PC-9 (cell line): Measurements from ENCODE around the gene GALNT2. TPM values are rescaled to one million over a fixed set of nuclear protein-coding genes. Genes with fewer than 3 reads are reported as not detected.

Source experiments
- BruUV-seq: library from RNA; stranded (reverse); fragments of 400-500 nt; replicated peaks from 2 replicates; lab custom pipeline; 2021; lab: Mats Ljungman, UMichigan
- CTCF ChIA-PET: fragments of 300-600 bp; sonication (Branson Sonifier 250); formaldehyde crosslinking; loops from one replicate; lab custom pipeline; 2022; ENCODE audit warnings: antibody characterized with exemption; lab: Charles Lee
- POLR2A ChIA-PET: fragments of 300-600 bp; sonication (Branson Sonifier 250); formaldehyde crosslinking; loops from one replicate; lab custom pipeline; 2022; ENCODE audit warnings: antibody characterized with exemption; ENCODE audit not compliant: unreplicated experiment; lab: Charles Lee
- DNase-seq, 2 experiments: peaks; one replicate each; pipeline versions ENCODE4 v3.0.0 to v3.0.0-alpha.2; 2015 to 2022; ENCODE audit warnings: mixed read lengths in 1 of 2
- H2AFZ ChIP-seq: fragments of 200-600 bp; sonication (generic); 2 replicates; pipeline ENCODE4 v1.8.1; 2017; ENCODE audit warnings: antibody characterized with exemption
- H3F3A ChIP-seq: fragments of 200-600 bp; sonication (generic); 2 replicates; pipeline ENCODE4 v1.8.1; 2017; ENCODE audit warnings: antibody characterized with exemption, mild to moderate bottlenecking, low read depth; ENCODE audit not compliant: insufficient read depth
- H3K27ac ChIP-seq: fragments of 200-600 bp; sonication (generic); 2 replicates; pipeline ENCODE4 v1.6.1; 2016; ENCODE audit warnings: mixed run types
- H3K27me3 ChIP-seq: fragments of 200-600 bp; sonication (generic); 2 replicates; pipeline ENCODE4 v1.6.1; 2016; ENCODE audit warnings: low read depth, mixed run types; ENCODE audit not compliant: insufficient read depth
- H3K36me3 ChIP-seq: fragments of 200-600 bp; sonication (generic); 2 replicates; pipeline ENCODE4 v1.6.1; 2016; ENCODE audit warnings: low read depth, mixed run types
- H3K4me1 ChIP-seq: fragments of 200-600 bp; sonication (generic); replicated peaks from 2 replicates; pipeline ENCODE4 v1.6.1; 2016; ENCODE audit warnings: mixed run types; ENCODE audit not compliant: insufficient read depth
- H3K4me2 ChIP-seq: fragments of 200-600 bp; sonication (generic); 2 replicates; pipeline ENCODE4 v1.6.1; 2017; ENCODE audit warnings: mixed run types
- H3K4me3 ChIP-seq: fragments of 200-600 bp; sonication (generic); 2 replicates; pipeline ENCODE4 v1.6.1; 2016; ENCODE audit warnings: mixed run types
- H3K79me2 ChIP-seq: fragments of 200-600 bp; sonication (generic); 2 replicates; pipeline ENCODE4 v1.6.1; 2017; ENCODE audit warnings: low read depth, mixed run types
- H3K9me2 ChIP-seq: fragments of 200-600 bp; sonication (generic); 2 replicates; pipeline ENCODE4 v1.8.1; 2017; ENCODE audit warnings: mild to moderate bottlenecking; ENCODE audit not compliant: insufficient read depth
- H3K9me3 ChIP-seq: fragments of 200-600 bp; sonication (generic); 2 replicates; pipeline ENCODE4 v1.8.1; 2016; ENCODE audit warnings: low read depth; ENCODE audit not compliant: insufficient read depth
- H4K20me1 ChIP-seq: fragments of 200-600 bp; sonication (generic); 2 replicates; pipeline ENCODE4 v1.8.1; 2017; ENCODE audit not compliant: insufficient read depth
- CTCF ChIP-seq: fragments of 200-600 bp; sonication (generic); conservative IDR thresholded peaks from 2 replicates; pipeline ENCODE4 v1.6.1; 2017; ENCODE audit warnings: mixed run types, antibody characterized with exemption, mild to moderate bottlenecking, moderate library complexity
- EZH2 ChIP-seq: fragments of 200-600 bp; sonication (generic); IDR thresholded peaks from 2 replicates; pipeline ENCODE4 v1.8.0; 2017; ENCODE audit warnings: antibody characterized with exemption, low read depth
- intact Hi-C: fragments of 100-400 bp; cut with micrococcal nuclease; formaldehyde crosslinking; loops from one replicate; pipeline ENCODE4 v1.10.0; 2022; ENCODE audit not compliant: unreplicated experiment
- total RNA-seq: library from RNA; stranded (reverse); gene quantifications from 2 replicates; pipeline ENCODE4 v1.2.3, GENCODE V29; 2021

GALNT2 gene
- total RNA-seq, 1 experiment from 2014 or later = 121 TPM

GRCh38 chr1:230291731-230292620 is 224.9 kb downstream of the GALNT2 start:
- CTCF ChIA-PET = interaction anchor here (0.6 kb wide), 1 partner anchor 420 kb away, joined by 4 read pairs; no protein-coding TSS in a partner anchor

GRCh38 chr1:230292689-230293389 is 225.8 kb downstream of the GALNT2 start:
- Histone ChIP-seq H3K36me3 (no peaks in the 10 kb centered on the region), H4K20me1 (no peaks in the 10 kb centered on the region), H3K9me2 (no peaks in the 10 kb centered on the region), H3K4me1 (no peaks in the 10 kb centered on the region), H3K27me3 (peaks cover 38% of the 10 kb centered on the region), H3K9me3 (no peaks in the 10 kb centered on the region), H2AFZ (no peak overlapping the region), H3K4me3 (no peak overlapping the region), H3K79me2 (no peaks in the 10 kb centered on the region), H3K4me2 (no peak overlapping the region), H3F3A (no peaks in the 10 kb centered on the region), H3K27ac (no peak overlapping the region)
- ChIA-PET CTCF (no interaction called here), POLR2A (no interaction called here)
- DNase-seq = no peak
- intact Hi-C loops = no loop called here
- no peak for TF ChIP-seq CTCF
- TF ChIP-seq EZH2 = no peak
- no TSS peak for BruUV-seq

More at GRCh38 chr1:230291731-230292620, 224.9 kb downstream of the GALNT2 start:
- Histone ChIP-seq H3K4me2 (no peak overlapping the region), H3K4me1 (no peaks in the 10 kb centered on the region), H2AFZ (no peak overlapping the region), H3K9me3 (no peaks in the 10 kb centered on the region), H4K20me1 (no peaks in the 10 kb centered on the region), H3K9me2 (no peaks in the 10 kb centered on the region), H3F3A (no peaks in the 10 kb centered on the region), H3K36me3 (no peaks in the 10 kb centered on the region), H3K79me2 (no peaks in the 10 kb centered on the region), H3K27ac (no peak overlapping the region), H3K4me3 (no peak overlapping the region), H3K27me3 (peaks cover 38% of the 10 kb centered on the region)
- intact Hi-C loops = no loop called here
- no peak for DNase-seq
- no TSS peak for BruUV-seq
- TF ChIP-seq CTCF (no peak), EZH2 (no peak)
- POLR2A ChIA-PET = no interaction called here

GRCh38 chr1:230293390-230293700 is 226.3 kb downstream of the GALNT2 start:
- no peaks in the 10 kb centered on the region for H3F3A ChIP-seq
- ChIA-PET POLR2A (no interaction called here), CTCF (no interaction called here)
- no peak overlapping the region for H3K4me3 ChIP-seq
- BruUV-seq = no TSS peak
- no peak for DNase-seq
- no peaks in the 10 kb centered on the region for H4K20me1 ChIP-seq
- H3K4me2 ChIP-seq = no peak overlapping the region
- H3K9me3 ChIP-seq = no peaks in the 10 kb centered on the region
- intact Hi-C loops = no loop called here
- H2AFZ ChIP-seq = no peak overlapping the region
- TF ChIP-seq EZH2 (no peak), CTCF (no peak)
- peaks cover 38% of the 10 kb centered on the region for H3K27me3 ChIP-seq
- H3K9me2 ChIP-seq = no peaks in the 10 kb centered on the region
- H3K4me1 ChIP-seq = no peaks in the 10 kb centered on the region
- H3K27ac ChIP-seq = no peak overlapping the region
- no peaks in the 10 kb centered on the region for H3K79me2 ChIP-seq
- H3K36me3 ChIP-seq = no peaks in the 10 kb centered on the region
